H1 (cell line): Measurements from ENCODE around the gene KLK10. TPM values are rescaled to one million over a fixed set of nuclear protein-coding genes. Genes with fewer than 3 reads are reported as not detected.

Experiments used
- MAFK ChIP-seq: IDR thresholded peaks from 2 replicates; pipeline ENCODE4 v1.6.1; 2012; ENCODE audit warnings: low read depth, mild to moderate bottlenecking, improper control_type of control experiment, low read length
- polyA plus RNA-seq, 7 experiments: library from polyadenylated mRNA; depleted of rRNA in 3 of 7; stranded (reverse) in 5 of 7; unstranded in 2 of 7; fragments of >200 nt in 5 of 7; fragments of 200-250 nt in 2 of 7; gene quantifications; 1 replicate in 5 of 7; 2 replicates in 1 of 7; 4 replicates in 1 of 7; pipeline versions ENCODE4 v1.2.1 to v1.2.3, GENCODE V29; 2011 to 2013; ENCODE audit warnings: missing spikeins in 2 of 7, mixed read lengths in 2 of 7
- total RNA-seq: library from RNA; stranded (reverse); fragmentation: NEBNext Ultra II Directional; extraction: Animal tissue kit (Norgen Biotek cat#: 25700); gene quantifications from 2 replicates; pipeline ENCODE4 v1.2.1, GENCODE V29; 2021

Gene KLK10
- total and polyA plus RNA-seq, 2 of the 8 experiments (the other 6 are each of a cell fraction or from before 2014, with no cell fraction given) = 4.8 to 9.7 TPM

- no peak for TF ChIP-seq MAFK
- TF ChIP-seq, all 59 proteins: peak for 0
These were observed 12.3 kb upstream of the KLK10 start (continued) for GRCh38 chr19:51031880-51032225.
